ENCODE data around the gene PHKG2. TPM values are rescaled to one million over a fixed set of nuclear protein-coding genes. Genes with fewer than 3 reads are reported as not detected.

Gene PHKG2
- total RNA-seq, 1 donor from 2014 or later, result 23.6 TPM

GRCh38 chr16:30748634-30749445, 615 bp downstream of the PHKG2 start:
- TF ChIP-seq, protein P1, sequence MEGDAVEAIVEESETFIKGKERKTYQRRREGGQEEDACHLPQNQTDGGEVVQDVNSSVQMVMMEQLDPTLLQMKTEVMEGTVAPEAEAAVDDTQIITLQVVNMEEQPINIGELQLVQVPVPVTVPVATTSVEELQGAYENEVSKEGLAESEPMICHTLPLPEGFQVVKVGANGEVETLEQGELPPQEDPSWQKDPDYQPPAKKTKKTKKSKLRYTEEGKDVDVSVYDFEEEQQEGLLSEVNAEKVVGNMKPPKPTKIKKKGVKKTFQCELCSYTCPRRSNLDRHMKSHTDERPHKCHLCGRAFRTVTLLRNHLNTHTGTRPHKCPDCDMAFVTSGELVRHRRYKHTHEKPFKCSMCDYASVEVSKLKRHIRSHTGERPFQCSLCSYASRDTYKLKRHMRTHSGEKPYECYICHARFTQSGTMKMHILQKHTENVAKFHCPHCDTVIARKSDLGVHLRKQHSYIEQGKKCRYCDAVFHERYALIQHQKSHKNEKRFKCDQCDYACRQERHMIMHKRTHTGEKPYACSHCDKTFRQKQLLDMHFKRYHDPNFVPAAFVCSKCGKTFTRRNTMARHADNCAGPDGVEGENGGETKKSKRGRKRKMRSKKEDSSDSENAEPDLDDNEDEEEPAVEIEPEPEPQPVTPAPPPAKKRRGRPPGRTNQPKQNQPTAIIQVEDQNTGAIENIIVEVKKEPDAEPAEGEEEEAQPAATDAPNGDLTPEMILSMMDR (IDR thresholded peaks at IDR 0.05; ENCODE audit: insufficient read depth, low read length, poor library complexity, severe bottlenecking), result no peak
- H3K4me3 ChIP-seq (ENCODE audit: low read depth, low read length), result peak overlapping the region; percentile 80
- H3K27me3 ChIP-seq (ENCODE audit: control insufficient read depth, insufficient read depth, low read length), result no peaks in the 10 kb centered on the region
- H3K36me3 ChIP-seq (ENCODE audit: control insufficient read depth, insufficient read depth, low read length), result no peaks in the 10 kb centered on the region
- no peak for DNase-seq (ENCODE audit: low read depth)

- H3K36me3 ChIP-seq (ENCODE audit: control insufficient read depth, insufficient read depth, low read length), result no peaks in the 10 kb centered on the region
- TF ChIP-seq, protein P1 (IDR thresholded peaks at IDR 0.05; ENCODE audit: insufficient read depth, low read length, poor library complexity, severe bottlenecking), result no peak
- H3K27me3 ChIP-seq (ENCODE audit: control insufficient read depth, insufficient read depth, low read length), result no peaks in the 10 kb centered on the region
- DNase-seq (ENCODE audit: low read depth), result no peak
- no peak overlapping the region for H3K4me3 ChIP-seq (ENCODE audit: low read depth, low read length)
Observed at GRCh38 chr16:30750201-30750600, 2.0 kb downstream of the PHKG2 start.

- Histone ChIP-seq H3K27me3 (ENCODE audit: control insufficient read depth, insufficient read depth, low read length) (no peaks in the 10 kb centered on the region), H3K4me3 (ENCODE audit: low read depth, low read length) (no peak overlapping the region), H3K36me3 (ENCODE audit: control insufficient read depth, insufficient read depth, low read length) (no peaks in the 10 kb centered on the region)
- DNase-seq (ENCODE audit: low read depth), result no peak
- TF ChIP-seq, protein P1 (IDR thresholded peaks at IDR 0.05; ENCODE audit: insufficient read depth, low read length, poor library complexity, severe bottlenecking), result no peak
Observed at GRCh38 chr16:30750876-30751465, 2.7 kb downstream of the PHKG2 start.

GRCh38 chr16:30753596-30753995, 5.4 kb downstream of the PHKG2 start:
- TF ChIP-seq, protein P1 (IDR thresholded peaks at IDR 0.05; ENCODE audit: insufficient read depth, low read length, poor library complexity, severe bottlenecking), result no peak
- no peak overlapping the region for H3K4me3 ChIP-seq (ENCODE audit: low read depth, low read length)
- H3K27me3 ChIP-seq (ENCODE audit: control insufficient read depth, insufficient read depth, low read length), result no peaks in the 10 kb centered on the region
- DNase-seq (ENCODE audit: low read depth), result no peak
- H3K36me3 ChIP-seq (ENCODE audit: control insufficient read depth, insufficient read depth, low read length), result peaks cover 2% of the 10 kb centered on the region

DNA sequence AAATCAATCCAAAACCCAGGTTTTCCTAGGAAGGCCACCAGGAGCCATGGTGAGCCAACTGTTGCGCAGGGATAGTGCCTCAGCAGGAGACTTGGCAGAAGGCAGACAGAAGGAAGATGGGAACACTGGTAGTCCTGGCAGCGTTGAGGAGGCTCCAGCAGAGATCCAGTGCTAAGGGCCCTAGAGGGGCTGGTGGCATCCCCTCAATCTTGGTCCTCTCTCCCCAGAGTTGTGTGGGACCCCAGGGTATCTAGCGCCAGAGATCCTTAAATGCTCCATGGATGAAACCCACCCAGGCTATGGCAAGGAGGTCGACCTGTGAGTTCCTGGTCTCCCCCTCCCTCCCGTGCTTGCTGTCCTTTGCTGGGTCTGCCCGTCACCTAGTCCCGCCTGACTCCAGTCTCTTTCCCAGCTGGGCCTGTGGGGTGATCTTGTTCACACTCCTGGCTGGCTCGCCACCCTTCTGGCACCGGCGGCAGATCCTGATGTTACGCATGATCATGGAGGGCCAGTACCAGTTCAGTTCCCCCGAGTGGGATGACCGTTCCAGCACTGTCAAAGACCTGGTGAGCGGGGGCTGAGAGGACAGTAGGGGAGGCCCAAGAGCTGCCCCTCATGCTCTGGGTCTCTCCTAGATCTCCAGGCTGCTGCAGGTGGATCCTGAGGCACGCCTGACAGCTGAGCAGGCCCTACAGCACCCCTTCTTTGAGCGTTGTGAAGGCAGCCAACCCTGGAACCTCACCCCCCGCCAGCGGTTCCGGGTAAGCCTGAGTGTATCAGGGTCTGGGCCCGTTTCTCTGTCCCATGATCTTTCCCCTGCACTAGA, 7.9 kb downstream of the PHKG2 start:
- Histone ChIP-seq H3K4me3 (ENCODE audit: low read depth, low read length) (no peak overlapping the region), H3K36me3 (ENCODE audit: control insufficient read depth, insufficient read depth, low read length) (peaks cover 3% of the 10 kb centered on the region), H3K27me3 (ENCODE audit: control insufficient read depth, insufficient read depth, low read length) (no peaks in the 10 kb centered on the region)
- TF ChIP-seq, protein P1 (IDR thresholded peaks at IDR 0.05; ENCODE audit: insufficient read depth, low read length, poor library complexity, severe bottlenecking), result no peak
- no peak for DNase-seq (ENCODE audit: low read depth)
